H1 (cell line): Measurements from ENCODE around the gene LYPD4. TPM values are rescaled to one million over a fixed set of nuclear protein-coding genes. Genes with fewer than 3 reads are reported as not detected.

ENCODE experiments used
- CTCF ChIA-PET: fragments of 300-600 bp; sonication (Branson Sonifier 250); formaldehyde crosslinking; loops from one replicate; lab custom pipeline; 2021; ENCODE audit not compliant: partially characterized antibody; lab: Charles Lee
- POLR2A ChIA-PET: fragments of 300-600 bp; sonication (Branson Sonifier 250); formaldehyde crosslinking; loops from one replicate; lab custom pipeline; 2021; ENCODE audit warnings: inconsistent platforms; ENCODE audit not compliant: partially characterized antibody; lab: Charles Lee
- DNase-seq, 2 experiments: peaks; one replicate each; pipeline versions ENCODE4 v3.0.0 to v3.0.0-alpha.2; 2010 to 2022; ENCODE audit warnings: low spot score in 2 of 2, low read depth in 1 of 2, mixed read lengths in 1 of 2
- FAIRE-seq: peaks from 2 replicates; lab custom pipeline; 2011; peaks lifted over from hg19 to GRCh38; lab: Jason Lieb, UNC
- H2AFZ ChIP-seq: 2 replicates; pipeline ENCODE4 v1.8.1; 2012; ENCODE audit warnings: low read length, inconsistent platforms
- H2AK5ac ChIP-seq: 2 replicates; pipeline ENCODE4 v1.6.1; 2013; ENCODE audit warnings: low read depth, low read length
- H2BK120ac ChIP-seq: replicated peaks from 2 replicates; pipeline ENCODE3; 2013; ENCODE audit warnings: low read depth, low read length, inconsistent platforms
- H2BK12ac ChIP-seq: 2 replicates; pipeline ENCODE4 v1.6.1; 2013; ENCODE audit warnings: low read depth, low read length
- H2BK15ac ChIP-seq: 2 replicates; pipeline ENCODE4 v1.6.1; 2013; ENCODE audit warnings: low read length
- H2BK20ac ChIP-seq: 2 replicates; pipeline ENCODE4 v1.6.1; 2013; ENCODE audit warnings: low read length
- H2BK5ac ChIP-seq: 2 replicates; pipeline ENCODE4 v1.6.1; 2013; ENCODE audit warnings: low read depth, low read length
- H3K14ac ChIP-seq: 2 replicates; pipeline ENCODE4 v1.6.1; 2013; ENCODE audit warnings: inconsistent platforms; ENCODE audit not compliant: insufficient read length
- H3K18ac ChIP-seq: 2 replicates; pipeline ENCODE4 v1.6.1; 2013; ENCODE audit warnings: low read length; ENCODE audit errors: extremely low read depth
- H3K23ac ChIP-seq: 2 replicates; pipeline ENCODE4 v1.6.1; 2013; ENCODE audit warnings: inconsistent platforms; ENCODE audit not compliant: insufficient read length
- H3K23me2 ChIP-seq: 2 replicates; pipeline ENCODE4 v1.6.1; 2013; ENCODE audit warnings: low read depth, low read length
- H3K27ac ChIP-seq: 2 replicates; pipeline ENCODE4 v1.6.1; 2011; ENCODE audit warnings: low read depth, low read length, inconsistent platforms
- H3K27me3 ChIP-seq, 4 experiments: replicated peaks in 1 of 4; 1 replicate in 1 of 4; 2 replicates in 3 of 4; pipeline versions ENCODE4 v1.6.1 to v1.8.1; 2011 to 2013; ENCODE audit warnings: low read length in 3 of 4, mild to moderate bottlenecking in 3 of 4, inconsistent platforms in 2 of 4, mixed read lengths in 2 of 4, moderate library complexity in 1 of 4; ENCODE audit not compliant: control insufficient read depth in 3 of 4, insufficient read depth in 3 of 4; ENCODE audit errors: extremely low read depth in 1 of 4
- H3K36me3 ChIP-seq, 4 experiments: 2 replicates each; pipeline versions ENCODE4 v1.6.1 to v1.8.1; 2011 to 2013; ENCODE audit warnings: mild to moderate bottlenecking in 4 of 4, low read length in 3 of 4, moderate library complexity in 2 of 4, control low read depth in 1 of 4, inconsistent platforms in 1 of 4; ENCODE audit not compliant: insufficient read depth in 4 of 4, control insufficient read depth in 2 of 4
- H3K4ac ChIP-seq: replicated peaks from 2 replicates; pipeline ENCODE3; 2013; ENCODE audit warnings: low read length, low read depth, mixed read lengths, inconsistent platforms; ENCODE audit not compliant: insufficient read length
- H3K4me1 ChIP-seq, 4 experiments: replicated peaks in 1 of 4; 1 replicate in 1 of 4; 2 replicates in 3 of 4; pipeline versions ENCODE4 v1.6.1 to v1.8.1; 2011 to 2013; ENCODE audit warnings: low read length in 3 of 4, inconsistent platforms in 2 of 4, mixed read lengths in 1 of 4; ENCODE audit not compliant: insufficient read depth in 4 of 4, control insufficient read depth in 3 of 4
- H3K4me2 ChIP-seq, 2 experiments: 2 replicates each; pipeline versions ENCODE4 v1.6.1 to v1.8.1; 2011 to 2013; ENCODE audit warnings: low read depth in 2 of 2, low read length in 2 of 2, control low read depth in 1 of 2, inconsistent platforms in 1 of 2, mild to moderate bottlenecking in 1 of 2; ENCODE audit not compliant: insufficient read depth in 1 of 2
- H3K4me3 ChIP-seq, 4 experiments: fragments of 200-600, 300-600 bp in 1 of 4; sonication (generic), shearing (Covaris generic), sonication (Bioruptor Twin) in 1 of 4; 2 replicates each; pipeline versions ENCODE4 v1.5.1 to v1.8.1; 2011 to 2016; ENCODE audit warnings: low read length in 4 of 4, low read depth in 3 of 4, control low read depth in 2 of 4, inconsistent platforms in 2 of 4, mild to moderate bottlenecking in 2 of 4, mixed read lengths in 1 of 4, moderate library complexity in 1 of 4; ENCODE audit not compliant: insufficient read depth in 2 of 4; ENCODE audit errors: extremely low read depth in 1 of 4
- H3K56ac ChIP-seq: replicated peaks from 2 replicates; pipeline ENCODE3; 2013; ENCODE audit warnings: low read depth, mild to moderate bottlenecking, mixed read lengths, low read length, inconsistent platforms; ENCODE audit not compliant: insufficient read length
- H3K79me1 ChIP-seq: 2 replicates; pipeline ENCODE4 v1.6.1; 2013; ENCODE audit warnings: low read depth, low read length, control low read depth
- H3K79me2 ChIP-seq, 2 experiments: 2 replicates each; pipeline versions ENCODE4 v1.6.1 to v1.8.1; 2012 to 2013; ENCODE audit warnings: low read length in 2 of 2, mild to moderate bottlenecking in 2 of 2, inconsistent platforms in 1 of 2; ENCODE audit not compliant: insufficient read depth in 2 of 2, control insufficient read depth in 1 of 2
- H3K9ac ChIP-seq, 4 experiments: replicated peaks in 1 of 4; 1 replicate in 1 of 4; 2 replicates in 3 of 4; pipeline versions ENCODE4 v1.6.1 to v1.8.1; 2011 to 2013; ENCODE audit warnings: low read depth in 3 of 4, low read length in 3 of 4, control low read depth in 2 of 4, mild to moderate bottlenecking in 2 of 4, moderate library complexity in 2 of 4, inconsistent platforms in 1 of 4; ENCODE audit errors: extremely low read depth in 1 of 4
- H3K9me3 ChIP-seq, 2 experiments: 2 replicates each; pipeline versions ENCODE4 v1.6.1 to v1.8.1; 2012 to 2013; ENCODE audit warnings: mild to moderate bottlenecking in 2 of 2, moderate library complexity in 2 of 2, control low read depth in 1 of 2, inconsistent platforms in 1 of 2, low read depth in 1 of 2, low read length in 1 of 2, mixed read lengths in 1 of 2; ENCODE audit not compliant: insufficient read depth in 2 of 2
- H4K20me1 ChIP-seq, 2 experiments: replicated peaks in 1 of 2; 2 replicates each; pipeline versions ENCODE3 to v1.8.1; 2011 to 2013; ENCODE audit warnings: inconsistent platforms in 2 of 2, low read length in 2 of 2, mild to moderate bottlenecking in 1 of 2; ENCODE audit not compliant: insufficient read depth in 2 of 2, control insufficient read depth in 1 of 2
- H4K5ac ChIP-seq: 2 replicates; pipeline ENCODE4 v1.6.1; 2013; ENCODE audit warnings: low read length, low read depth, mixed read lengths, inconsistent platforms; ENCODE audit not compliant: insufficient read length
- H4K8ac ChIP-seq: 2 replicates; pipeline ENCODE4 v1.8.0; 2013; ENCODE audit warnings: mild to moderate bottlenecking, moderate library complexity, low read length, inconsistent platforms; ENCODE audit not compliant: insufficient read depth; ENCODE audit errors: extremely low read depth
- H4K91ac ChIP-seq: replicated peaks from 2 replicates; pipeline ENCODE3; 2013; ENCODE audit warnings: low read length, mixed read lengths, inconsistent platforms; ENCODE audit not compliant: insufficient read length
- BACH1 ChIP-seq: IDR thresholded peaks from 2 replicates; pipeline ENCODE4 v1.6.1; 2012; ENCODE audit warnings: low read length, improper control_type of control experiment
- EGR1 ChIP-seq: IDR thresholded peaks from 2 replicates; pipeline ENCODE4 v1.6.1; 2011; ENCODE audit warnings: low read depth, low read length, borderline replicate concordance
- EZH2 ChIP-seq: fragments of 200-600 bp; sonication (generic); IDR thresholded peaks from 2 replicates; pipeline ENCODE4 v1.7.1; 2012; ENCODE audit warnings: low read depth, mild to moderate bottlenecking, moderate library complexity, low read length, inconsistent platforms; ENCODE audit not compliant: severe bottlenecking
- PHF8 ChIP-seq: fragments of 200-600 bp; sonication (generic); conservative IDR thresholded peaks from 2 replicates; pipeline ENCODE4 v1.7.1; 2012; ENCODE audit warnings: low read depth, mild to moderate bottlenecking, inconsistent platforms, low read length, moderate library complexity
- POU5F1 ChIP-seq: IDR thresholded peaks from 2 replicates; pipeline ENCODE4 v1.6.1; 2011; ENCODE audit warnings: low read depth, mild to moderate bottlenecking, low read length, moderate library complexity
- RAD21 ChIP-seq, 2 experiments: IDR thresholded peaks in 1 of 2; conservative IDR thresholded peaks in 1 of 2; 2 replicates each; pipeline ENCODE4 v1.6.1; 2011; ENCODE audit warnings: low read depth in 2 of 2, low read length in 2 of 2, improper control_type of control experiment in 1 of 2, inconsistent platforms in 1 of 2, mild to moderate bottlenecking in 1 of 2, moderate library complexity in 1 of 2
- SAP30 ChIP-seq: fragments of 300-600 bp; sonication (generic); IDR thresholded peaks from 2 replicates; pipeline ENCODE4 v1.7.1; 2012; ENCODE audit warnings: low read length, moderate library complexity, mild to moderate bottlenecking, inconsistent platforms; ENCODE audit not compliant: insufficient read depth, insufficient replicate concordance
- SIX5 ChIP-seq: IDR thresholded peaks from 2 replicates; pipeline ENCODE4 v1.6.1; 2011; ENCODE audit warnings: mild to moderate bottlenecking, low read depth, low read length
- TAF1 ChIP-seq: IDR thresholded peaks from 2 replicates; pipeline ENCODE4 v1.6.1; 2011; ENCODE audit warnings: mild to moderate bottlenecking, low read depth, low read length
- TCF12 ChIP-seq: IDR thresholded peaks from 2 replicates; pipeline ENCODE4 v1.6.1; 2011; ENCODE audit warnings: low read depth, mild to moderate bottlenecking, low read length
- WGBS, 2 experiments: shearing (Covaris generic) in 1 of 2; methylation state at CpG; one replicate each; pipeline versions ENCODE4 v1.1.6 to v1.1.7; 2013 to 2015; ENCODE audit warnings: low lambda C conversion rate in 2 of 2, mixed read lengths in 2 of 2, inconsistent platforms in 1 of 2, low coverage in 1 of 2, missing lambda C conversion rate in 1 of 2; ENCODE audit not compliant: insufficient replicate concordance in 2 of 2, insufficient coverage in 1 of 2, insufficient read length in 1 of 2; ENCODE audit errors: extremely low coverage in 1 of 2, missing lambda C conversion rate in 1 of 2; 5-methylcytosine and 5-hydroxymethylcytosine counted together
- polyA plus RNA-seq, 7 experiments: library from polyadenylated mRNA; depleted of rRNA in 3 of 7; stranded (reverse) in 5 of 7; unstranded in 2 of 7; fragments of >200 nt in 5 of 7; fragments of 200-250 nt in 2 of 7; gene quantifications; 1 replicate in 5 of 7; 2 replicates in 1 of 7; 4 replicates in 1 of 7; pipeline versions ENCODE4 v1.2.1 to v1.2.3, GENCODE V29; 2011 to 2013; ENCODE audit warnings: missing spikeins in 2 of 7, mixed read lengths in 2 of 7
- total RNA-seq: library from RNA; stranded (reverse); fragmentation: NEBNext Ultra II Directional; extraction: Animal tissue kit (Norgen Biotek cat#: 25700); gene quantifications from 2 replicates; pipeline ENCODE4 v1.2.1, GENCODE V29; 2021

The LYPD4 gene
- total and polyA plus RNA-seq, 2 of the 8 experiments (the other 6 are each of a cell fraction or from before 2014, with no cell fraction given): 0.06 TPM; not detected in 1

- Histone ChIP-seq H2AK5ac (peak within 1 kb of the TSS; percentile 78), H3K27me3 (no peaks in the 10 kb centered on the region), H3K14ac (no peak within 1 kb of the TSS), H3K4me2 (peak within 1 kb of the TSS; percentile 92 to 97), H4K8ac (peak within 1 kb of the TSS; percentile 94), H2BK5ac (peak within 1 kb of the TSS; percentile 98), H2BK20ac (no peak within 1 kb of the TSS), H2BK15ac (peak within 1 kb of the TSS; percentile 36; the same call in 1 of the 2 replicates), H3K23me2 (peaks cover 6% of the 10 kb centered on the region), H4K20me1 (peaks cover 16 to 21% of the 10 kb centered on the region in 2 experiments), H2BK12ac (no peak within 1 kb of the TSS), H3K9me3 (no peaks in the 10 kb centered on the region), H4K91ac (peak within 1 kb of the TSS; percentile 96), H3K23ac (no peak within 1 kb of the TSS), H4K5ac (peak within 1 kb of the TSS; percentile 75), H3K79me1 (peaks cover 18% of the 10 kb centered on the region), H2AFZ (no peak within 1 kb of the TSS), H3K27ac (peak within 1 kb of the TSS; percentile 95), H3K4me1 (peaks cover 3 to 26% (median 14%) of the 10 kb centered on the region in 4 experiments), H3K18ac (peak within 1 kb of the TSS; percentile 92), H3K4me3 (peak within 1 kb of the TSS; percentile 81 to 99 (median 96)), H3K36me3 (peaks cover 37 to 44% (median 40%) of the 10 kb centered on the region in 4 experiments), H3K79me2 (peaks cover 22 to 47% of the 10 kb centered on the region in 2 experiments), H2BK120ac (peak within 1 kb of the TSS; percentile 38), H3K4ac (peak within 1 kb of the TSS; percentile 100), H3K56ac (peak within 1 kb of the TSS; percentile 93), H3K9ac (peak within 1 kb of the TSS; percentile 98 to 100 (median 99))
- ChIA-PET CTCF (interaction anchor here (0.5 to 2.7 kb wide), 8 partner anchors 9 to 107 kb away, joined by 3 to 12 read pairs (median 6); partner anchors contain the start of gene RABAC1), POLR2A (interaction anchor here (0.5 to 7.9 kb wide), 43 partner anchors 9 to 1200 kb away, joined by 3 to 200 read pairs (median 4); partner anchors contain the start of genes ARHGEF1, B3GNT8, CD79A and DMAC2)
- FAIRE-seq (peak; percentile 50), DNase-seq (peak; percentile 98 to 99)
- WGBS, 2 experiments: 1% methylated on average over 36 of the region's 76 CpGs; no CpG with 5 or more reads in 1 of the 2 experiments
- TF ChIP-seq TAF1: peak; percentile 100
- peak; percentile 98 for TF ChIP-seq EGR1
- TF ChIP-seq BACH1: peak; percentile 91
- TF ChIP-seq RAD21 (IDR thresholded peaks at IDR 0.05 in 1 of 2, conservative IDR thresholded peaks at IDR 0.05 in 1 of 2; ENCODE audit: low read depth in 2 of 2, low read length in 2 of 2): no peak
- TF ChIP-seq SIX5: no peak; the same call in 1 of the 2 replicates
- TF ChIP-seq PHF8: peak; percentile 85
- TF ChIP-seq POU5F1: no peak
- TF ChIP-seq EZH2: no peak
- TF ChIP-seq TCF12: no peak
- peak; percentile 50 for TF ChIP-seq SAP30
These were observed 15.3 kb upstream of the LYPD4 start, which contains the start of gene RPS19 for GRCh38 chr19:41859618-41860418. TSS of gene RPS19 (plus strand) at chr19:41860255. CDS start at chr19:41860775, 520 bp downstream.
